Measurements from ENCODE around the gene FGF18.

DNA sequence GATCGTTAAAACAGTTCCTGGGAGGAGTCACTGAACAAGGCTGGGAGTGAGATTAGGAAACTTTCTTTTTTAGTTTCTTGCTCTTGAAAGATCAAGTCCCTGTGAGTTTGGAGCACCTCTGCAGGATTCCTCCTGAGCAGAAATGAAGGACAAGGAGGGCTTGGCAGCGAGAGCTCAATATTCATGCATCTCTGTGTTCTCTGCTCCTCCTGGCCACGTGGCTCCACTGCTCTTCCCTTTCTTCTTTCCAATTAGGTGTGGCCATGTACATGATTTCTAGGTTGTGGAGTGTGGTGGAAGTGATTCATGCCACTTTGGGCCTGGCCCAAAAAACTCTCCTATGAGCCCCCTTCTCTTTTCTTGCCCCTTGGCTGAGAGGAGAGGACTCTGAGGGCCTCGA, 67.2 kb downstream of the FGF18 start:
- no peak for TF ChIP-seq EP300 (IDR thresholded peaks at IDR 0.05)
- TF ChIP-seq, protein P1, sequence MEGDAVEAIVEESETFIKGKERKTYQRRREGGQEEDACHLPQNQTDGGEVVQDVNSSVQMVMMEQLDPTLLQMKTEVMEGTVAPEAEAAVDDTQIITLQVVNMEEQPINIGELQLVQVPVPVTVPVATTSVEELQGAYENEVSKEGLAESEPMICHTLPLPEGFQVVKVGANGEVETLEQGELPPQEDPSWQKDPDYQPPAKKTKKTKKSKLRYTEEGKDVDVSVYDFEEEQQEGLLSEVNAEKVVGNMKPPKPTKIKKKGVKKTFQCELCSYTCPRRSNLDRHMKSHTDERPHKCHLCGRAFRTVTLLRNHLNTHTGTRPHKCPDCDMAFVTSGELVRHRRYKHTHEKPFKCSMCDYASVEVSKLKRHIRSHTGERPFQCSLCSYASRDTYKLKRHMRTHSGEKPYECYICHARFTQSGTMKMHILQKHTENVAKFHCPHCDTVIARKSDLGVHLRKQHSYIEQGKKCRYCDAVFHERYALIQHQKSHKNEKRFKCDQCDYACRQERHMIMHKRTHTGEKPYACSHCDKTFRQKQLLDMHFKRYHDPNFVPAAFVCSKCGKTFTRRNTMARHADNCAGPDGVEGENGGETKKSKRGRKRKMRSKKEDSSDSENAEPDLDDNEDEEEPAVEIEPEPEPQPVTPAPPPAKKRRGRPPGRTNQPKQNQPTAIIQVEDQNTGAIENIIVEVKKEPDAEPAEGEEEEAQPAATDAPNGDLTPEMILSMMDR (IDR thresholded peaks at IDR 0.05), result no peak
- no peak for TF ChIP-seq POLR2AphosphoS5 (IDR thresholded peaks at IDR 0.05)
- TF ChIP-seq POLR2A (IDR thresholded peaks at IDR 0.05), result no peak

Data from sigmoid colon (tissue), 4 donors.